IPS DF 4.7 (cell line): ENCODE data around the gene CCL4.
"Not testable (repeated sequence)": the region's sequence is repeated elsewhere in the genome, so short reads cannot be mapped to it uniquely, and the experiment has no call there.

ENCODE experiments used
- DNase-seq: peaks from one replicate; pipeline ENCODE4 v3.0.0-alpha.2; 2013; ENCODE audit warnings: low spot score; ENCODE audit errors: extremely low read depth

CCL4 gene

GRCh38 chr17:36115649-36115977, 12.0 kb downstream of the CCL4 start:
- DNase-seq = not testable (repeated sequence)

GRCh38 chr17:36117505-36118382, 14.1 kb downstream of the CCL4 start:
- DNase-seq = no peak

GRCh38 chr17:36118477-36119353, 15.1 kb downstream of the CCL4 start:
- no peak for DNase-seq

- DNase-seq = no peak
Observed at GRCh38 chr17:36120221-36120620, 16.6 kb downstream of the CCL4 start.

GRCh38 chr17:36121099-36121498, 17.5 kb downstream of the CCL4 start:
- not testable (repeated sequence) for DNase-seq

GRCh38 chr17:36123431-36123830, 19.8 kb downstream of the CCL4 start:
- DNase-seq = no peak

DNA sequence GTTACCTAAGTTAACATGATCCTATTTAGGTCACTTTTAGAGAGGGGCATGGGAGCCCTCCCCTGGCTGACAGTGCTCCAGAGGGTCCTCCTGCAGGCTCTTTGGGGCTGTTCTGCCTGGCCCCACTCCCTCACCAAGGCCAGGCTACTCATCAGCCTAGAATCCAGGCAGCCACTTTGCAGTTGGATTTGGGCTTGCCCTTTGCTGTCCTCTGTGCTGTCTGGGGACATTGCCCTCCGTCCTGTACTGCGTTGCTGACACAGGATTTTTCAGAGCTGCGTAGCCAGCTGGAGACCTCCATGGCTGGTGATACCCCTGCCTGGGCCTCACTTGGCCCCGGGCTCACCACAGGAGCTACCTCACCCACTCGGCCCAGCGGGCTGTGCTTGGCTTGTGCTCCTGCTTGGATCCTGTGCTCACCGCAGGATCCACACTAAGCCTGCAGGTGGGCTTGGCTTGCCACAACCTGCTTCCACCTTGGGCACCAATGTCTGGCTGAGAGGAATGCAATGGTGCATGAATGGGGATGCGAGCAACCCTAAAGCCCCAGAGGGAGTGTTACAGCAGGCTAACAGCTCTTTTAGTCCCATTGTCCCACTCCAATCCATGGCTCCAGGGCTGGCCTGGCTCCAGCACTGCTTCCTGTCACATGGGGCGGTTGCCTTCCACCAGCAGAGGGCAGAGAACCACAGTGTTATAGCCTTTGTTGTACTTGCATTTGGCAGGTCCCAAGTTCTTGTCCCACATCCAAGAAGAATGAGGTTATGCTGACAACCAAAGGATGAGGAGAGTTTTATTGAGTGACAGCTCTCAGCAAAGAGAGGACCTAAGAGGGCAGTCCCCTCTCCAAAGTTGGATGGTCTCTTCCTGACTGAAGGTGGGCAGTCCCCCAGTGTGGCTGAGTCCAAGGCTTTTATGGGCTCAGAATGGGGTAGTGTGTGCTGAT, 21.5 kb downstream of the CCL4 start:
- DNase-seq = no peak

DNA sequence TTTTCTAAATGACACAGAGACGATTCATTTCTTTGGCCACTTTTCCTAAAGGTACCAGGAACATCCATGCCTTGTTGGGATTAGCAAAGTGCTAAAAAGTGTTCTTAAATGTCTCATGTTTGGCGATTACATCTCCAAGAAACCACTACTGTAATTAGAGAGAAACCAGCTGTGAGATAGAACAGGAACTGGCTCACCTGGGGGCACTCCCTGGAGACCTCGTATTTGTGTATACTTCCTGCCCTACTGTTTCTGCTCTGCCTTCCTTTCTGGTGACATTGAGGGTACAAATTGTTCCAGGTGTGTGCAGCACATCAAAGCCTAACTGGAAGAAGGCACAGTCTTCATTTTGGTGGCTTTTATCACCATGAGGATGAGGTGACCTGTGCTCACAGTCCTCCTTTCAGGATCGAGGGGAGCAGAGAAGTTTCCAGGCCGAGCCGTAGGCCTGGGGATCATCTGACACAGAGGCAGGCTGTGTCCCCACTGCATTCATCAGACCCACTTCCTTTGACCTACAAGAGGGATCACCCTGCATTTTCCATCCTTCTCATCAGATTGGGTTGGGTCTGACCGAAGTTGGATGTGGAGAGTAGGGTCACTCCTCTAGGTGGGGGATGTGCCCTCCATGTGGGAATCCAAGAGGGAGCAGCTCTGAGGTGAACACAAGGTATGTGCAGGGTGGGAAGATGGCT, 23.7 kb downstream of the CCL4 start:
- no peak for DNase-seq

DNA sequence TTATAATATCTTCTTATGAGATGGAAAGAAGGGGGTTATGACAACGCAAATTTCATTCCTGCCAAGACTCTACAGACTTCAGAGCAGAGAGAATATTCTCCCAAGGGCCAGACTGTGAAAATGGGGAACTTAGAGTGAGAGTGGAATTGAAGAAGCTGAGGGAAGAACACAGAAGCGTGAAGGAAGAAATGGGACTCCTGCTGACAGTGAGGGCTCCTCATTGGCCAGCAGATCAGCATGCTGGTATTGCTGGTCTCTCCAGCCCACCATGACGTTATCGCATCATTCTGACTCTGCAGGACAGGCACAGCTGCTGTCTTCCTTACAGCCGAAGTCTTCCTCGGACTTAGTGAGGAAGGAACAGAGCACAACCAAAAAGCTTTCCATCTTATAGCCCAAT, 24.3 kb downstream of the CCL4 start:
- no peak for DNase-seq

- DNase-seq = no peak
Observed at GRCh38 chr17:36128411-36128978, 24.9 kb downstream of the CCL4 start.

DNA sequence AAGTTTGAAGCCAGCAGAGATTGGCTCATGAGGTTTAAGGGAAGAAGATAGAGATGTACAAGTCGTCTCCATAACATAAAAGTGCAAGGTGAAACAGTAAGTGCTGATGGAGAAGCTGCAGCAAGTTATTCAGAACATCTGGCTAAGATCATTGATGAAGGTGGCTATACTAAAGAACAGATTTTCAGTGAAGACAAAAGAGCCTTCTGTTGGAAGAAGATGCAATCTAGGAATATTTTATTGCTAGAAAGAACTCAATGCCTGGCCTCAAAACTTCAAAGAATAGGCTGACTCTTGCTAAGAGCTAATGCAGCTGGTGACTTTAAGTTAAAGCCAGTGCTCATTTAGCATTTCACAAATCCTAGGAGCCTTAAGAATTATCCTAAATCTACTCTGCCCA, 26.0 kb downstream of the CCL4 start:
- DNase-seq = no peak

- no peak for DNase-seq
Observed at GRCh38 chr17:36130346-36130745, 26.7 kb downstream of the CCL4 start.

- DNase-seq = no peak
Observed at GRCh38 chr17:36131421-36131820, 27.8 kb downstream of the CCL4 start.

GRCh38 chr17:36131931-36132330, 28.3 kb downstream of the CCL4 start:
- no peak for DNase-seq

GRCh38 chr17:36132421-36132831, 28.8 kb downstream of the CCL4 start:
- no peak for DNase-seq

GRCh38 chr17:36133602-36134236, 30.1 kb downstream of the CCL4 start:
- no peak for DNase-seq

GRCh38 chr17:36135465-36135864, 31.8 kb downstream of the CCL4 start:
- no peak for DNase-seq

DNA sequence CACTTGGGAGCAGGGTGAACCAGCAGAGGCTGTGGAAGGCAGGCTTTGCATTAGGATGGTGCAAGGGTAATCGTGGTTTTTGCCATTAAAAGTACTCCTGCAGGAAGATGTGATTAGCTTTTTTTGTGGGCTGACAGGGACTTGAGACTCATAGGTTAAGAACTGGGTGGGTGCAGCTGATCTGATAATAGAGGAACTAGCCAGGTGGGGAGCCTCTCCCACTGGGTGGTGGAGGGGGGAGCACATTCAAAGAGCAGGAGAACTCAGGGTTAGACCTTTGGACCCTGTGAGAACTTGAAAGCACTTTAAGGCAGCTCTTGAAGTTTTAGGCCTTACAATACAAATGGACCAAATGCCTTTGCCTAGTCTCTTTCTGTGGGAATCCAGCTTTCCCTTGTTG, 32.4 kb downstream of the CCL4 start:
- no peak for DNase-seq

GRCh38 chr17:36136439-36136838, 32.8 kb downstream of the CCL4 start:
- DNase-seq = no peak

GRCh38 chr17:36142235-36142634, 38.6 kb downstream of the CCL4 start:
- no peak for DNase-seq
